GM21528 (cell line): Measurements from ENCODE around the gene PRELP.
"Not testable (repeated sequence)": the region's sequence is repeated elsewhere in the genome, so short reads cannot be mapped to it uniquely, and the experiment has no call there.

Experiments used
- ATAC-seq: cut with Tn5 transposase; IDR thresholded peaks from one replicate; pipeline ENCODE4 v1.9.1; 2021; ENCODE audit warnings: mild to moderate bottlenecking, moderate library complexity; ENCODE audit not compliant: unreplicated experiment, low FRiP score

Gene PRELP

GRCh38 chr1:203475012-203475981 is at the start of gene PRELP:
Gene PRELP (plus strand): TSS chr1:203475806. CDS start chr1:203483185, 7,379 bp downstream.
- no peak for ATAC-seq

GRCh38 chr1:203426366-203426765 is 49.2 kb upstream of the PRELP start:
- ATAC-seq, result no peak

GRCh38 chr1:203426870-203427269 is 48.7 kb upstream of the PRELP start:
- ATAC-seq, result no peak

- no peak for ATAC-seq
These were observed 48.2 kb upstream of the PRELP start for GRCh38 chr1:203427451-203427850.

GRCh38 chr1:203428981-203429599 is 46.5 kb upstream of the PRELP start:
- no peak for ATAC-seq

- no peak for ATAC-seq
These were observed 40.0 kb upstream of the PRELP start for GRCh38 chr1:203435615-203436014.

GRCh38 chr1:203437696-203438315 is 37.8 kb upstream of the PRELP start:
- ATAC-seq, result no peak

GRCh38 chr1:203439131-203439730 is 36.4 kb upstream of the PRELP start:
- ATAC-seq, result no peak

GRCh38 chr1:203440771-203441170 is 34.8 kb upstream of the PRELP start:
- no peak for ATAC-seq

GRCh38 chr1:203441766-203442165 is 33.8 kb upstream of the PRELP start:
- no peak for ATAC-seq

- ATAC-seq, result no peak
These were observed 32.8 kb upstream of the PRELP start for GRCh38 chr1:203442821-203443220.

- ATAC-seq, result no peak
These were observed 32.3 kb upstream of the PRELP start for GRCh38 chr1:203443296-203443695.

GRCh38 chr1:203444171-203444576 is 31.4 kb upstream of the PRELP start:
- ATAC-seq, result no peak

GRCh38 chr1:203447151-203447550 is 28.5 kb upstream of the PRELP start:
- no peak for ATAC-seq

GRCh38 chr1:203447598-203447997 is 28.0 kb upstream of the PRELP start:
- not testable (repeated sequence) for ATAC-seq

GRCh38 chr1:203448521-203449061 is 27.0 kb upstream of the PRELP start:
- no peak for ATAC-seq

GRCh38 chr1:203450001-203450400 is 25.6 kb upstream of the PRELP start:
- no peak for ATAC-seq

- no peak for ATAC-seq
These were observed 25.0 kb upstream of the PRELP start for GRCh38 chr1:203450479-203451149.

- ATAC-seq, result no peak
These were observed 23.5 kb upstream of the PRELP start for GRCh38 chr1:203451836-203452784.
